SU-DHL-6 (cell line): ENCODE results near the gene CNOT4.

ENCODE experiments used
- H2AFZ ChIP-seq: fragments of 200-600 bp; sonication (generic); 2 replicates; pipeline ENCODE4 v1.6.1; 2014; ENCODE audit warnings: low read depth, mild to moderate bottlenecking, moderate library complexity, mixed read lengths, antibody characterized with exemption, low read length; ENCODE audit not compliant: severe bottlenecking
- H3F3A ChIP-seq: fragments of 200-600 bp; shearing (Covaris generic); 2 replicates; pipeline ENCODE4 v1.6.0; 2016; ENCODE audit warnings: antibody characterized with exemption, mild to moderate bottlenecking; ENCODE audit not compliant: insufficient read depth
- H3K27ac ChIP-seq: fragments of 200-600 bp; sonication (generic); 2 replicates; pipeline ENCODE4 v1.5.1; 2016; ENCODE audit warnings: low read depth, mild to moderate bottlenecking, low read length, moderate library complexity, mixed read lengths
- H3K27me3 ChIP-seq: fragments of 200-600 bp; sonication (generic), shearing (Covaris generic); 2 replicates; pipeline ENCODE4 v1.6.0; 2014; ENCODE audit warnings: mild to moderate bottlenecking, low read length
- H3K36me3 ChIP-seq: fragments of 200-600 bp; sonication (generic); 2 replicates; pipeline ENCODE4 v1.6.1; 2014; ENCODE audit warnings: mild to moderate bottlenecking, low read length, mixed read lengths
- H3K4me2 ChIP-seq: fragments of 300-600, 200-600 bp; shearing (Covaris generic), sonication (generic); 2 replicates; pipeline ENCODE4 v1.6.0; 2014; ENCODE audit warnings: low read length, low read depth, mild to moderate bottlenecking; ENCODE audit not compliant: poor library complexity, severe bottlenecking
- H3K4me3 ChIP-seq: fragments of 200-600 bp; sonication (generic); 2 replicates; pipeline ENCODE4 v1.5.1; 2014; ENCODE audit warnings: antibody characterized with exemption, low read length, mild to moderate bottlenecking, mixed read lengths; ENCODE audit not compliant: insufficient read depth, poor library complexity, severe bottlenecking
- H3K79me2 ChIP-seq: fragments of 200-600 bp; sonication (generic); 2 replicates; pipeline ENCODE4 v1.6.1; 2014; ENCODE audit warnings: mild to moderate bottlenecking, low read length, moderate library complexity; ENCODE audit not compliant: insufficient read depth
- H3K9ac ChIP-seq: fragments of 200-600 bp; sonication (generic); 2 replicates; pipeline ENCODE4 v1.7.0; 2014; ENCODE audit warnings: mild to moderate bottlenecking, low read length
- H3K9me2 ChIP-seq: fragments of 200-600 bp; sonication (generic); replicated peaks from 2 replicates; pipeline ENCODE4 v1.6.1; 2014; ENCODE audit warnings: low read length; ENCODE audit not compliant: insufficient read depth
- H3K9me3 ChIP-seq: fragments of 200-600 bp; sonication (generic); 2 replicates; pipeline ENCODE4 v1.6.1; 2014; ENCODE audit warnings: low read length, mixed read lengths; ENCODE audit not compliant: insufficient read depth
- H4K20me1 ChIP-seq: fragments of 200-600 bp; sonication (generic); 2 replicates; pipeline ENCODE4 v1.6.1; 2014; ENCODE audit warnings: low read depth, mild to moderate bottlenecking, antibody characterized with exemption, low read length, moderate library complexity, mixed read lengths
- CTCF ChIP-seq: fragments of 200-600 bp; sonication (generic); IDR thresholded peaks from one replicate; pipeline ENCODE4 v1.5.1; 2017; ENCODE audit warnings: antibody characterized with exemption, mild to moderate bottlenecking, low read length, moderate library complexity; ENCODE audit not compliant: insufficient read depth, poor library complexity, severe bottlenecking
- EZH2phosphoT487 ChIP-seq: fragments of 200-600 bp; sonication (generic), shearing (Covaris generic); conservative IDR thresholded peaks from 2 replicates; pipeline ENCODE4 v1.6.1; 2018; ENCODE audit warnings: mild to moderate bottlenecking, antibody characterized with exemption, low read length, moderate library complexity, mixed read lengths

CNOT4 gene

GRCh38 chr7:135377171-135377570 is 132.7 kb downstream of the CNOT4 start:
- H3K27ac ChIP-seq = no peak overlapping the region
- H3F3A ChIP-seq = 0 out of 2 replicates have a peak, but pooled peaks cover 3% of the 10 kb centered on the region
- no peak overlapping the region for H3K4me2 ChIP-seq
- no peaks in the 10 kb centered on the region for H4K20me1 ChIP-seq
- no peaks in the 10 kb centered on the region for H3K9me2 ChIP-seq
- no peaks in the 10 kb centered on the region for H3K79me2 ChIP-seq
- TF ChIP-seq EZH2phosphoT487 (no peak), CTCF (no peak)
- H3K27me3 ChIP-seq = no peaks in the 10 kb centered on the region
- H3K36me3 ChIP-seq = no peaks in the 10 kb centered on the region
- H3K9ac ChIP-seq = no peak overlapping the region
- H2AFZ ChIP-seq = no peak overlapping the region
- no peaks in the 10 kb centered on the region for H3K9me3 ChIP-seq
- no peak overlapping the region for H3K4me3 ChIP-seq

DNA sequence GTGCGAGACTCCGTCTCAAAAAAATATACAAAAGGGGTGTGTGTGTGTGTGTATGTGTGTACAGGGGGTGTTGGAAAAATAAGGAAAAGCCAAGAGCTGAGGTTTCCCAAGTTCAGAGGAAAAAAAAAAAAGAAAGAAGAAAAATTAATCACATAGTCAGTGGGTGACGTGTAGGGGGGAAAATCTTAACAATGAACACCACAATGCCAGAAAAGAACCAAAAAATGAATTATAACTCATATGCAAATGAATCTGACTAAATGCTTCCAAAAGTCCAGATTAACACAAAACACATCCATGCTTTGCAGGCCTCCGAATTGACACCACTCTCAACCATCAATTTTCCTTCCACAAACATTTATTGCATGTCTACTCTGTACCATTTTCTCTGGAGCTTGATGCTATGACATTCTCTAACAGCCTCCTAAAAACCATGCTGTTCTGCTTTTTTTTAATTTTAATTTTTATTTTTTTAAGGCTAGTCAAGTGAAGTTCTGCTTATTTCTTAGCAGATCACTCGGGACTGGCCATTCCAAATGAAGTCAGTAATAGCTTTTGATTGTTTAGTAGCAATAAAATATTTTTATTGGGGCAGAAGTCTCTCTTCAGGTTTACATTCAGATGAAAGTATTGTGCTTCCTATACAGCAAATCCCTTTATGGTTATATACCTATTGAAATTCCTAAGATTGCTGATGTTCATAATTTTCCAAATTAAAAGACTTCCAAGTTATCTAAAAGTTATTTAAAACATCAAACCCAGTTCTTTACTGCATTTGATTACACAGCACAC is 133.8 kb downstream of the CNOT4 start:
- Histone ChIP-seq H3K9ac (no peak overlapping the region), H3K27me3 (no peaks in the 10 kb centered on the region), H3K36me3 (no peaks in the 10 kb centered on the region), H3K4me3 (no peak overlapping the region), H3K4me2 (no peak overlapping the region), H4K20me1 (no peaks in the 10 kb centered on the region), H3F3A (0 out of 2 replicates have a peak, but pooled peaks cover under 1% of the 10 kb centered on the region), H2AFZ (no peak overlapping the region), H3K9me3 (no peaks in the 10 kb centered on the region), H3K79me2 (no peaks in the 10 kb centered on the region), H3K9me2 (no peaks in the 10 kb centered on the region), H3K27ac (no peak overlapping the region)
- no peak for TF ChIP-seq EZH2phosphoT487
- TF ChIP-seq CTCF = no peak

- Histone ChIP-seq H3K79me2 (no peaks in the 10 kb centered on the region), H3K27me3 (no peaks in the 10 kb centered on the region), H3K4me3 (no peak overlapping the region), H3F3A (no peaks in the 10 kb centered on the region), H4K20me1 (no peaks in the 10 kb centered on the region), H3K4me2 (peak overlapping the region; percentile 8), H3K9me3 (no peaks in the 10 kb centered on the region), H3K9ac (no peak overlapping the region), H3K36me3 (no peaks in the 10 kb centered on the region), H2AFZ (no peak overlapping the region), H3K9me2 (no peaks in the 10 kb centered on the region), H3K27ac (no peak overlapping the region)
- TF ChIP-seq CTCF (no peak), EZH2phosphoT487 (no peak)
Measured at GRCh38 chr7:135374736-135375135, 135.2 kb downstream of the CNOT4 start.
